Right lobe of liver (tissue), 6 donors: ENCODE data around the gene GFRAL. TPM values are rescaled to one million over a fixed set of nuclear protein-coding genes. Genes with fewer than 3 reads are reported as not detected.
"Not testable (repeated sequence)": the region's sequence is repeated elsewhere in the genome, so short reads cannot be mapped to it uniquely, and the experiment has no call there.

Source experiments
- ATAC-seq, 4 donors: fragments of 200-7000 bp; cut with Tn5 transposase; one replicate each; pipeline ENCODE4 v1.9.1; 2020; ENCODE audit warnings: mild to moderate bottlenecking in 4 of 4, moderate library complexity in 4 of 4
- DNase-seq, 3 donors: peaks; one replicate each; pipeline ENCODE4 v3.0.0-alpha.2; 2020
- H3K27ac ChIP-seq, 3 donors: fragments of 200-600 bp; one replicate each; pipeline ENCODE4 v1.8.0; 2022
- H3K27me3 ChIP-seq, 2 donors: fragments of 200-600 bp; one replicate each; pipeline ENCODE4 v1.8.0; 2022
- H3K36me3 ChIP-seq, 4 donors: fragments of 200-600 bp; sonication (generic) in 1 of 4; one replicate each; pipeline versions ENCODE4 v1.5.1 to v1.8.0; 2017 to 2022; ENCODE audit warnings: control low read depth in 1 of 4
- H3K4me1 ChIP-seq, 4 donors: fragments of 200-600 bp; sonication (generic) in 1 of 4; one replicate each; pipeline versions ENCODE4 v1.5.1 to v1.8.0; 2017 to 2022; ENCODE audit warnings: control low read depth in 1 of 4
- H3K4me3 ChIP-seq, 3 donors: fragments of 200-600 bp; one replicate each; pipeline ENCODE4 v1.8.0; 2022
- H3K9me3 ChIP-seq, 4 donors: fragments of 200-600 bp; sonication (generic) in 1 of 4; one replicate each; pipeline versions ENCODE4 v1.5.1 to v1.8.0; 2017 to 2022; ENCODE audit warnings: control low read depth in 1 of 4
- CTCF ChIP-seq, 4 donors: fragments of 200-600 bp in 3 of 4; fragments of 450-650 bp in 1 of 4; IDR thresholded peaks; one replicate each; pipeline versions ENCODE4 v1.5.1 to v1.8.0; 2016 to 2022; ENCODE audit warnings: antibody characterized with exemption in 4 of 4, mild to moderate bottlenecking in 2 of 4
- POLR2A ChIP-seq: fragments of 450-650 bp; IDR thresholded peaks from one replicate; pipeline ENCODE4 v1.6.1; 2017; ENCODE audit warnings: antibody characterized with exemption, mild to moderate bottlenecking
- WGBS: methylation state at CpG from one replicate; pipeline ENCODE4 v1.1.6; 2018; ENCODE audit warnings: low coverage, low lambda C conversion rate; ENCODE audit not compliant: insufficient coverage; ENCODE audit errors: missing lambda C conversion rate; 5-methylcytosine and 5-hydroxymethylcytosine counted together
- intact Hi-C, 2 donors: fragments of 100-400 bp; cut with DNase I; formaldehyde crosslinking; loops; one replicate each; pipeline versions ENCODE4 v1.11.2 to v1.14.1; 2022
- total RNA-seq, 6 experiments: library from RNA; depleted of rRNA in 2 of 6; stranded (reverse); fragments of >200 nt in 2 of 6; fragmentation: NEBNext Ultra II Directional in 3 of 6; extraction: Animal tissue kit (Norgen Biotek cat#: 25700) in 3 of 6; gene quantifications; one replicate each; pipeline versions ENCODE4 v1.1.0 to v1.2.4, GENCODE V29; 2016 to 2023
- donor health status: DM: no; HTN: yes; CAD: no.
- donor health status: DM: no; HTN: no; CAD: no.
- donor health status: DM: no; HTN: no; CAD: no.
- donor health status: DM: no; HTN: yes; CAD: no.
- donor health status: DM: no; HTN: yes; CAD: no.

GFRAL gene
- total RNA-seq, 6 experiments from 2014 or later: not detected

- Histone ChIP-seq H3K27ac (no peak overlapping the region), H3K27me3 (no peaks in the 10 kb centered on the region), H3K9me3 (no peaks in the 10 kb centered on the region), H3K4me1 (no peaks in the 10 kb centered on the region), H3K4me3 (no peak overlapping the region), H3K36me3 (no peaks in the 10 kb centered on the region)
- intact Hi-C loops: no loop called here
- TF ChIP-seq POLR2A (no peak), CTCF (IDR thresholded peaks at IDR 0.05) (no peak)
- DNase-seq (no peak), ATAC-seq (no peak)
- 21% methylated on average over 2 of the region's 2 CpGs for WGBS
Measured at GRCh38 chr6:55286824-55287223, 40.4 kb upstream of the GFRAL start.

- H3K36me3 ChIP-seq: no peaks in the 10 kb centered on the region
- TF ChIP-seq CTCF (IDR thresholded peaks at IDR 0.05): no peak
- no peak for TF ChIP-seq POLR2A
- intact Hi-C loops: no loop called here
- no peaks in the 10 kb centered on the region for H3K9me3 ChIP-seq
- H3K4me1 ChIP-seq: no peaks in the 10 kb centered on the region
- H3K27me3 ChIP-seq: no peaks in the 10 kb centered on the region
- DNase-seq: no peak
- 62% methylated on average over 2 of the region's 2 CpGs for WGBS
- no peak overlapping the region for H3K4me3 ChIP-seq
- ATAC-seq: no peak
- H3K27ac ChIP-seq: no peak overlapping the region
Measured at GRCh38 chr6:55290736-55291135, 36.5 kb upstream of the GFRAL start.

- 28% methylated on average over 2 of the region's 2 CpGs for WGBS
- Histone ChIP-seq H3K27me3 (no peaks in the 10 kb centered on the region), H3K4me3 (no peak overlapping the region), H3K9me3 (no peaks in the 10 kb centered on the region), H3K36me3 (no peaks in the 10 kb centered on the region), H3K27ac (no peak overlapping the region), H3K4me1 (no peaks in the 10 kb centered on the region)
- intact Hi-C loops: no loop called here
- TF ChIP-seq POLR2A (no peak), CTCF (IDR thresholded peaks at IDR 0.05) (peak in 2 of 4 donors; percentile 8 to 31)
- no peak for ATAC-seq
- no peak for DNase-seq
Measured at GRCh38 chr6:55293116-55293515, 34.2 kb upstream of the GFRAL start.

- H3K36me3 ChIP-seq, DNase-seq, H3K27ac ChIP-seq, intact Hi-C loops, ATAC-seq, H3K4me3 ChIP-seq, H3K9me3 ChIP-seq, H3K4me1 ChIP-seq, H3K27me3 ChIP-seq: not testable (repeated sequence)
- 61% methylated on average over 3 of the region's 3 CpGs for WGBS
Measured at GRCh38 chr6:55297214-55297613, 30.1 kb upstream of the GFRAL start.

GRCh38 chr6:55299286-55299985 lies 27.8 kb upstream of the GFRAL start:
- H3K9me3 ChIP-seq: no peaks in the 10 kb centered on the region
- intact Hi-C loops: no loop called here
- ATAC-seq: no peak
- H3K27ac ChIP-seq: no peak overlapping the region
- no peaks in the 10 kb centered on the region for H3K27me3 ChIP-seq
- H3K4me1 ChIP-seq: no peaks in the 10 kb centered on the region
- no peak for TF ChIP-seq CTCF (IDR thresholded peaks at IDR 0.05)
- TF ChIP-seq POLR2A: no peak
- 55% methylated on average over 5 of the region's 5 CpGs for WGBS
- H3K4me3 ChIP-seq: no peak overlapping the region
- DNase-seq: no peak
- no peaks in the 10 kb centered on the region for H3K36me3 ChIP-seq
